GM18873 (cell line): ENCODE measurements around the gene SLIRP.
"Not testable (repeated sequence)": the region's sequence is repeated elsewhere in the genome, so short reads cannot be mapped to it uniquely, and the experiment has no call there.

ENCODE experiments used
- ATAC-seq: cut with Tn5 transposase; IDR thresholded peaks from one replicate; pipeline ENCODE4 v1.9.1; 2021; ENCODE audit warnings: mild to moderate bottlenecking, moderate library complexity, moderate number of reproducible peaks; ENCODE audit not compliant: unreplicated experiment, low FRiP score

SLIRP gene

GRCh38 chr14:77738559-77739250 lies 30.8 kb downstream of the SLIRP start:
- no peak for ATAC-seq

GRCh38 chr14:77741438-77741837 lies 33.5 kb downstream of the SLIRP start:
- no peak for ATAC-seq

GRCh38 chr14:77746064-77746702 lies 38.3 kb downstream of the SLIRP start:
- no peak for ATAC-seq

- ATAC-seq, result not testable (repeated sequence)
These were observed 39.5 kb downstream of the SLIRP start for GRCh38 chr14:77747425-77747824.

GRCh38 chr14:77752266-77752665 lies 44.4 kb downstream of the SLIRP start:
- no peak for ATAC-seq

DNA sequence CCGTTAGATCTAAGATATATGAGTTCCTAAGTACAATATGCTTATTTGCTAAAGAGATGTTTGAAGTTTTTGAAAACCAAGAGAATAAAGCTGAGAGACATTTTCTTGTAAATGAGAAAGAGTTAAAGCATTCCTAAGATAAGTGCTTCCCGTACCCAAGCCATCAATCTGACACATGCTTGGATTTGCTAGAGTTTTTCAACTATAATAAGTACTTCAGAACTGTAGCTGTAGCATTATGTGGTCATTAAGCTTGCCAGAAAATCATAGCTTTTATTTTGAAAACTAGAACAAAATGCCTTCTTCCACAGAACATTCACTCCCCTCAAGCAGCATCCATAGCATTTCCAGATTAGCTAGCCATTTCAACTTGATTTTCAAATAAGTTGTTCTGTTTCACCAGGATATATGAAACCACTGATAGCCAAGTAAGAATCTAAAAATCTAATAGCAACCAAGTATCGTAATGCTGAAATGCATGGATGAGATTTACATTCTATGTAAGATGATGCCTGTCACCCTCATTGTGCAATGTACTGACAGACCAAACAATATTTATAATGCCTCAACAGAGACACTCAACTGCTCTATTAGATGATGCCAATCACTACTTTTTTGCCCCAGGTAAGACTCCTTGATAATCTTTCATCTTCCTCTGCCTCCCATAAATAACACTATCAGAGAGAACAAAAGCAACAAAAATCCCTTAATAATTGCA lies 45.1 kb downstream of the SLIRP start:
- no peak for ATAC-seq

GRCh38 chr14:77760381-77761204 lies 52.7 kb downstream of the SLIRP start, which contains the start of gene SNW1:
Gene SNW1, minus strand, starts transcription at chr14:77761156. Its CDS starts 29 bp downstream, at chr14:77761127.
- peak; percentile 93 for ATAC-seq

- ATAC-seq, result peak; percentile 24
These were observed 53.5 kb downstream of the SLIRP start for GRCh38 chr14:77761205-77761931.

DNA sequence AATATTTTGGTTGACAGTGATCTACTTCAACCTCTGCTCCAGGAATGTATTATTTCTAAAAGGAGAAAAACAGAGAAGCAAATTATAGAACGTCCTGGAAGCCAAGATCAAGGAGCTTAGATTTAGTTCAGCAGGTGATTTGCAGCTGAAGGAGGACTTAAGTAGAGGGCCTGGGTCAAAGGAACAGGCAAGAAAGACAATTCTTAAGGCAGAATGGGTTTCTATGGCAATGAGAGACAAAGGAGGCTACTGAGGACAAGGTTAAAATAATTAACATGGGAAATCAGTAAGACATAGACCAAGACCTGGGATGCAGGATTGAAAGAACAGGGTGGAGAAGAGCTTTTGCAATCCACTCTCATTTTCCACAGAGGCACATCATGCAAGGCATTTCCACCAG lies 55.4 kb downstream of the SLIRP start:
- ATAC-seq, result no peak

DNA sequence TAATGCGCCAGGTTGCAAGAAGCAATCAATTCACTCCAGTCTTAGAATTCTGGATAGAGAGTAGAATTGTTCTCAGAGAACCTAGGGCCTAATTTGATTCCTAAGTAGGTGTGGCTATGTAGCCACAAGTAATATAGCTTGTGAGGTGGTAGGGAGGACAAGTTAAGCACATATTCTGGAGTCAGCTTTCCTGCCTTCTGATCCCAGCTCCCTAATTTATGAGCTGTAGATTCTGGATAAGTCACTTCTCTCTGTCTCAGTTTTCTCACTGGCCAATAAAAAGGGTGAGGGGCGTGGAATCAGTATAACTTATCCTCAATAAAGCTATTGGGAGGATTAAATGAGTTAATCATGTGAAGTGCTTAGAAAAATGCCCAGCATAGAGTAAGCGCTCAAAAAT lies 56.1 kb downstream of the SLIRP start:
- ATAC-seq, result no peak
